H1 (cell line): ENCODE results near the gene FPR2. TPM values are rescaled to one million over a fixed set of nuclear protein-coding genes. Genes with fewer than 3 reads are reported as not detected.

Experiments
- CTCF ChIA-PET: fragments of 300-600 bp; sonication (Branson Sonifier 250); formaldehyde crosslinking; loops from one replicate; lab custom pipeline; 2021; ENCODE audit not compliant: partially characterized antibody; lab: Charles Lee
- POLR2A ChIA-PET: fragments of 300-600 bp; sonication (Branson Sonifier 250); formaldehyde crosslinking; loops from one replicate; lab custom pipeline; 2021; ENCODE audit warnings: inconsistent platforms; ENCODE audit not compliant: partially characterized antibody; lab: Charles Lee
- DNase-seq, 2 experiments: peaks; one replicate each; pipeline versions ENCODE4 v3.0.0 to v3.0.0-alpha.2; 2010 to 2022; ENCODE audit warnings: low spot score in 2 of 2, low read depth in 1 of 2, mixed read lengths in 1 of 2
- FAIRE-seq: peaks from 2 replicates; lab custom pipeline; 2011; peaks lifted over from hg19 to GRCh38; lab: Jason Lieb, UNC
- H2AFZ ChIP-seq: 2 replicates; pipeline ENCODE4 v1.8.1; 2012; ENCODE audit warnings: low read length, inconsistent platforms
- H2AK5ac ChIP-seq: 2 replicates; pipeline ENCODE4 v1.6.1; 2013; ENCODE audit warnings: low read depth, low read length
- H2BK120ac ChIP-seq: replicated peaks from 2 replicates; pipeline ENCODE3; 2013; ENCODE audit warnings: low read depth, low read length, inconsistent platforms
- H2BK12ac ChIP-seq: 2 replicates; pipeline ENCODE4 v1.6.1; 2013; ENCODE audit warnings: low read depth, low read length
- H2BK15ac ChIP-seq: 2 replicates; pipeline ENCODE4 v1.6.1; 2013; ENCODE audit warnings: low read length
- H2BK20ac ChIP-seq: 2 replicates; pipeline ENCODE4 v1.6.1; 2013; ENCODE audit warnings: low read length
- H2BK5ac ChIP-seq: 2 replicates; pipeline ENCODE4 v1.6.1; 2013; ENCODE audit warnings: low read depth, low read length
- H3K14ac ChIP-seq: 2 replicates; pipeline ENCODE4 v1.6.1; 2013; ENCODE audit warnings: inconsistent platforms; ENCODE audit not compliant: insufficient read length
- H3K18ac ChIP-seq: 2 replicates; pipeline ENCODE4 v1.6.1; 2013; ENCODE audit warnings: low read length; ENCODE audit errors: extremely low read depth
- H3K23ac ChIP-seq: 2 replicates; pipeline ENCODE4 v1.6.1; 2013; ENCODE audit warnings: inconsistent platforms; ENCODE audit not compliant: insufficient read length
- H3K23me2 ChIP-seq: 2 replicates; pipeline ENCODE4 v1.6.1; 2013; ENCODE audit warnings: low read depth, low read length
- H3K27ac ChIP-seq: 2 replicates; pipeline ENCODE4 v1.6.1; 2011; ENCODE audit warnings: low read depth, low read length, inconsistent platforms
- H3K27me3 ChIP-seq, 4 experiments: replicated peaks in 1 of 4; 1 replicate in 1 of 4; 2 replicates in 3 of 4; pipeline versions ENCODE4 v1.6.1 to v1.8.1; 2011 to 2013; ENCODE audit warnings: low read length in 3 of 4, mild to moderate bottlenecking in 3 of 4, inconsistent platforms in 2 of 4, mixed read lengths in 2 of 4, moderate library complexity in 1 of 4; ENCODE audit not compliant: control insufficient read depth in 3 of 4, insufficient read depth in 3 of 4; ENCODE audit errors: extremely low read depth in 1 of 4
- H3K36me3 ChIP-seq, 4 experiments: 2 replicates each; pipeline versions ENCODE4 v1.6.1 to v1.8.1; 2011 to 2013; ENCODE audit warnings: mild to moderate bottlenecking in 4 of 4, low read length in 3 of 4, moderate library complexity in 2 of 4, control low read depth in 1 of 4, inconsistent platforms in 1 of 4; ENCODE audit not compliant: insufficient read depth in 4 of 4, control insufficient read depth in 2 of 4
- H3K4ac ChIP-seq: replicated peaks from 2 replicates; pipeline ENCODE3; 2013; ENCODE audit warnings: low read length, low read depth, mixed read lengths, inconsistent platforms; ENCODE audit not compliant: insufficient read length
- H3K4me1 ChIP-seq, 4 experiments: replicated peaks in 1 of 4; 1 replicate in 1 of 4; 2 replicates in 3 of 4; pipeline versions ENCODE4 v1.6.1 to v1.8.1; 2011 to 2013; ENCODE audit warnings: low read length in 3 of 4, inconsistent platforms in 2 of 4, mixed read lengths in 1 of 4; ENCODE audit not compliant: insufficient read depth in 4 of 4, control insufficient read depth in 3 of 4
- H3K4me2 ChIP-seq, 2 experiments: 2 replicates each; pipeline versions ENCODE4 v1.6.1 to v1.8.1; 2011 to 2013; ENCODE audit warnings: low read depth in 2 of 2, low read length in 2 of 2, control low read depth in 1 of 2, inconsistent platforms in 1 of 2, mild to moderate bottlenecking in 1 of 2; ENCODE audit not compliant: insufficient read depth in 1 of 2
- H3K4me3 ChIP-seq, 4 experiments: fragments of 200-600, 300-600 bp in 1 of 4; sonication (generic), shearing (Covaris generic), sonication (Bioruptor Twin) in 1 of 4; 2 replicates each; pipeline versions ENCODE4 v1.5.1 to v1.8.1; 2011 to 2016; ENCODE audit warnings: low read length in 4 of 4, low read depth in 3 of 4, control low read depth in 2 of 4, inconsistent platforms in 2 of 4, mild to moderate bottlenecking in 2 of 4, mixed read lengths in 1 of 4, moderate library complexity in 1 of 4; ENCODE audit not compliant: insufficient read depth in 2 of 4; ENCODE audit errors: extremely low read depth in 1 of 4
- H3K56ac ChIP-seq: replicated peaks from 2 replicates; pipeline ENCODE3; 2013; ENCODE audit warnings: low read depth, mild to moderate bottlenecking, mixed read lengths, low read length, inconsistent platforms; ENCODE audit not compliant: insufficient read length
- H3K79me1 ChIP-seq: 2 replicates; pipeline ENCODE4 v1.6.1; 2013; ENCODE audit warnings: low read depth, low read length, control low read depth
- H3K79me2 ChIP-seq, 2 experiments: 2 replicates each; pipeline versions ENCODE4 v1.6.1 to v1.8.1; 2012 to 2013; ENCODE audit warnings: low read length in 2 of 2, mild to moderate bottlenecking in 2 of 2, inconsistent platforms in 1 of 2; ENCODE audit not compliant: insufficient read depth in 2 of 2, control insufficient read depth in 1 of 2
- H3K9ac ChIP-seq, 4 experiments: replicated peaks in 1 of 4; 1 replicate in 1 of 4; 2 replicates in 3 of 4; pipeline versions ENCODE4 v1.6.1 to v1.8.1; 2011 to 2013; ENCODE audit warnings: low read depth in 3 of 4, low read length in 3 of 4, control low read depth in 2 of 4, mild to moderate bottlenecking in 2 of 4, moderate library complexity in 2 of 4, inconsistent platforms in 1 of 4; ENCODE audit errors: extremely low read depth in 1 of 4
- H3K9me3 ChIP-seq, 2 experiments: 2 replicates each; pipeline versions ENCODE4 v1.6.1 to v1.8.1; 2012 to 2013; ENCODE audit warnings: mild to moderate bottlenecking in 2 of 2, moderate library complexity in 2 of 2, control low read depth in 1 of 2, inconsistent platforms in 1 of 2, low read depth in 1 of 2, low read length in 1 of 2, mixed read lengths in 1 of 2; ENCODE audit not compliant: insufficient read depth in 2 of 2
- H4K20me1 ChIP-seq, 2 experiments: replicated peaks in 1 of 2; 2 replicates each; pipeline versions ENCODE3 to v1.8.1; 2011 to 2013; ENCODE audit warnings: inconsistent platforms in 2 of 2, low read length in 2 of 2, mild to moderate bottlenecking in 1 of 2; ENCODE audit not compliant: insufficient read depth in 2 of 2, control insufficient read depth in 1 of 2
- H4K5ac ChIP-seq: 2 replicates; pipeline ENCODE4 v1.6.1; 2013; ENCODE audit warnings: low read length, low read depth, mixed read lengths, inconsistent platforms; ENCODE audit not compliant: insufficient read length
- H4K8ac ChIP-seq: 2 replicates; pipeline ENCODE4 v1.8.0; 2013; ENCODE audit warnings: mild to moderate bottlenecking, moderate library complexity, low read length, inconsistent platforms; ENCODE audit not compliant: insufficient read depth; ENCODE audit errors: extremely low read depth
- H4K91ac ChIP-seq: replicated peaks from 2 replicates; pipeline ENCODE3; 2013; ENCODE audit warnings: low read length, mixed read lengths, inconsistent platforms; ENCODE audit not compliant: insufficient read length
- BCL11A ChIP-seq, 2 experiments: IDR thresholded peaks; one replicate each; pipeline ENCODE4 v1.6.1; 2011; ENCODE audit warnings: low read depth in 2 of 2, low read length in 2 of 2, mild to moderate bottlenecking in 2 of 2
- GTF2F1 ChIP-seq: IDR thresholded peaks from 2 replicates; pipeline ENCODE4 v1.6.1; 2012; ENCODE audit warnings: low read depth, low read length, improper control_type of control experiment, borderline replicate concordance
- HDAC6 ChIP-seq: IDR thresholded peaks from one replicate; pipeline ENCODE4 v1.7.1; 2012; ENCODE audit warnings: low read depth, mild to moderate bottlenecking, inconsistent platforms, low read length, moderate library complexity
- KDM5A ChIP-seq: fragments of 200-600 bp; IDR thresholded peaks from 2 replicates; pipeline ENCODE4 v1.7.1; 2012; ENCODE audit warnings: mild to moderate bottlenecking, low read length, inconsistent platforms, mixed read lengths
- MAFK ChIP-seq: IDR thresholded peaks from 2 replicates; pipeline ENCODE4 v1.6.1; 2012; ENCODE audit warnings: low read depth, mild to moderate bottlenecking, improper control_type of control experiment, low read length
- POU5F1 ChIP-seq: IDR thresholded peaks from 2 replicates; pipeline ENCODE4 v1.6.1; 2011; ENCODE audit warnings: low read depth, mild to moderate bottlenecking, low read length, moderate library complexity
- TBP ChIP-seq: IDR thresholded peaks from 2 replicates; pipeline ENCODE4 v1.6.1; 2011; ENCODE audit warnings: low read depth, low read length, improper control_type of control experiment
- WGBS, 2 experiments: shearing (Covaris generic) in 1 of 2; methylation state at CpG; one replicate each; pipeline versions ENCODE4 v1.1.6 to v1.1.7; 2013 to 2015; ENCODE audit warnings: low lambda C conversion rate in 2 of 2, mixed read lengths in 2 of 2, inconsistent platforms in 1 of 2, low coverage in 1 of 2, missing lambda C conversion rate in 1 of 2; ENCODE audit not compliant: insufficient replicate concordance in 2 of 2, insufficient coverage in 1 of 2, insufficient read length in 1 of 2; ENCODE audit errors: extremely low coverage in 1 of 2, missing lambda C conversion rate in 1 of 2; 5-methylcytosine and 5-hydroxymethylcytosine counted together
- polyA plus RNA-seq, 7 experiments: library from polyadenylated mRNA; depleted of rRNA in 3 of 7; stranded (reverse) in 5 of 7; unstranded in 2 of 7; fragments of >200 nt in 5 of 7; fragments of 200-250 nt in 2 of 7; gene quantifications; 1 replicate in 5 of 7; 2 replicates in 1 of 7; 4 replicates in 1 of 7; pipeline versions ENCODE4 v1.2.1 to v1.2.3, GENCODE V29; 2011 to 2013; ENCODE audit warnings: missing spikeins in 2 of 7, mixed read lengths in 2 of 7
- total RNA-seq: library from RNA; stranded (reverse); fragmentation: NEBNext Ultra II Directional; extraction: Animal tissue kit (Norgen Biotek cat#: 25700); gene quantifications from 2 replicates; pipeline ENCODE4 v1.2.1, GENCODE V29; 2021
- TF ChIP-seq, protein P1 (sequence below): IDR thresholded peaks from 2 replicates; pipeline ENCODE4 v1.6.1; 2011; ENCODE audit warnings: low read depth, mild to moderate bottlenecking, low read length; ENCODE audit not compliant: insufficient read depth
- TF ChIP-seq, protein P2 (sequence below): IDR thresholded peaks from 2 replicates; pipeline ENCODE4 v1.6.1; 2011; ENCODE audit warnings: low read length, improper control_type of control experiment

FPR2 gene
- total and polyA plus RNA-seq, 2 of the 8 experiments (the other 6 are each of a cell fraction or from before 2014, with no cell fraction given), result 0.17 TPM; not detected in 1

DNA sequence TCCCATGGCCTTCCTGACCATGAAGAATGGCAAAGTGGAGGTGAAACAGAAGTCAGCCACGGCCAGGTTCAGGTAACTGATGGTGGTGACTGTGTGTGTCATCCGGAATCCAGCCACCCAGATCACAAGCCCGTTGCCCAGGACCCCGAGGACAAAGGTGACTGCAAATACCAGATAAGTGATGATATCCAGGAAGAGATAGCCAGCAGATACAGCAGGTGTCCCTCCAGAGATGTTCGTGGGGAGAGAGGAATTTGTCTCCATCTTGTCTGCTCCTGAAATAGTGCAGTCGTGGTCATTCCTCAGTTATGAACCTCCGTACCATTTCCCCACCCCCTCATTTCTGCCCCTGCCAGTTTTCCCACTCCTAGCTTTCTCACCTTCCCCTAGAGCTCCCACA, 14.2 kb upstream of the FPR2 start:
- Histone ChIP-seq H3K27ac (no peak overlapping the region), H3K9me3 (peaks cover 2 to 9% of the 10 kb centered on the region in 2 experiments; a peak in 2 of 4 replicates), H3K18ac (no peak overlapping the region), H3K79me1 (no peaks in the 10 kb centered on the region), H3K56ac (no peak overlapping the region), H3K79me2 (no peaks in the 10 kb centered on the region), H2AFZ (no peak overlapping the region), H2BK15ac (no peak overlapping the region), H4K5ac (no peak overlapping the region), H2BK20ac (no peak overlapping the region), H4K91ac (no peak overlapping the region), H3K4me3 (no peak overlapping the region), H2AK5ac (no peak overlapping the region), H2BK12ac (no peak overlapping the region), H2BK120ac (no peak overlapping the region), H3K4me2 (no peak overlapping the region), H4K20me1 (no peaks in the 10 kb centered on the region), H3K4me1 (no peaks in the 10 kb centered on the region), H3K27me3 (0 out of 7 replicates have a peak, but pooled peaks cover 0 to 2% (median 0%) of the 10 kb centered on the region in 4 experiments), H3K4ac (no peak overlapping the region), H4K8ac (no peak overlapping the region), H3K9ac (no peak overlapping the region), H3K14ac (no peak overlapping the region), H3K36me3 (no peaks in the 10 kb centered on the region), H3K23me2 (no peaks in the 10 kb centered on the region), H3K23ac (no peak overlapping the region), H2BK5ac (no peak overlapping the region)
- DNase-seq (no peak), FAIRE-seq (no peak)
- ChIA-PET CTCF (interaction anchor here (0.8 kb wide), 1 partner anchor 31 kb away, joined by 3 read pairs; no protein-coding TSS in a partner anchor), POLR2A (no interaction called here)
- 91% methylated on average over 7 of the region's 7 CpGs; no CpG with 5 or more reads in 1 of the 2 experiments for WGBS, 2 experiments
- TF ChIP-seq KDM5A (no peak), GTF2F1 (no peak), HDAC6 (no peak), TBP (no peak), MAFK (no peak), POU5F1 (no peak), BCL11A (IDR thresholded peaks at IDR 0.05; ENCODE audit: low read depth in 2 of 2, low read length in 2 of 2) (no peak)
- TF ChIP-seq, protein P1, sequence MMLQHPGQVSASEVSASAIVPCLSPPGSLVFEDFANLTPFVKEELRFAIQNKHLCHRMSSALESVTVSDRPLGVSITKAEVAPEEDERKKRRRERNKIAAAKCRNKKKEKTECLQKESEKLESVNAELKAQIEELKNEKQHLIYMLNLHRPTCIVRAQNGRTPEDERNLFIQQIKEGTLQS, result no peak
- TF ChIP-seq, protein P2, sequence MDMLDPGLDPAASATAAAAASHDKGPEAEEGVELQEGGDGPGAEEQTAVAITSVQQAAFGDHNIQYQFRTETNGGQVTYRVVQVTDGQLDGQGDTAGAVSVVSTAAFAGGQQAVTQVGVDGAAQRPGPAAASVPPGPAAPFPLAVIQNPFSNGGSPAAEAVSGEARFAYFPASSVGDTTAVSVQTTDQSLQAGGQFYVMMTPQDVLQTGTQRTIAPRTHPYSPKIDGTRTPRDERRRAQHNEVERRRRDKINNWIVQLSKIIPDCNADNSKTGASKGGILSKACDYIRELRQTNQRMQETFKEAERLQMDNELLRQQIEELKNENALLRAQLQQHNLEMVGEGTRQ, result no peak
